Neuronal stem cell (in vitro differentiated cells): ENCODE results near the gene SEC24D.

ENCODE experiments used
- DNase-seq: peaks from one replicate; pipeline ENCODE4 v3.0.0-alpha.2; 2013; ENCODE audit warnings: low spot score
- H2AFZ ChIP-seq: one replicate; pipeline ENCODE4 v1.6.1; 2013; ENCODE audit warnings: mild to moderate bottlenecking, low read length, inconsistent platforms
- H2AK5ac ChIP-seq: 2 replicates; pipeline ENCODE4 v1.6.1; 2013; ENCODE audit warnings: low read depth, mild to moderate bottlenecking, inconsistent platforms, low read length, moderate library complexity, mixed read lengths
- H2BK120ac ChIP-seq: 2 replicates; pipeline ENCODE4 v1.6.1; 2013; ENCODE audit warnings: low read depth, mild to moderate bottlenecking, inconsistent platforms, low read length, moderate library complexity, mixed read lengths
- H2BK12ac ChIP-seq: one replicate; pipeline ENCODE4 v1.6.1; 2013; ENCODE audit warnings: low read length, inconsistent platforms
- H2BK15ac ChIP-seq: 2 replicates; pipeline ENCODE4 v1.6.1; 2013; ENCODE audit warnings: mild to moderate bottlenecking, low read length, inconsistent platforms, mixed read lengths
- H2BK5ac ChIP-seq: one replicate; pipeline ENCODE4 v1.6.1; 2013; ENCODE audit warnings: inconsistent platforms, mild to moderate bottlenecking, low read length, moderate library complexity
- H3K14ac ChIP-seq: one replicate; pipeline ENCODE4 v1.6.1; 2013; ENCODE audit warnings: low read length, inconsistent platforms
- H3K18ac ChIP-seq: 2 replicates; pipeline ENCODE4 v1.6.1; 2013; ENCODE audit warnings: low read length, inconsistent platforms
- H3K23ac ChIP-seq: 2 replicates; pipeline ENCODE4 v1.6.1; 2013; ENCODE audit warnings: low read depth, mild to moderate bottlenecking, mixed read lengths, low read length, inconsistent platforms; ENCODE audit not compliant: poor library complexity
- H3K27ac ChIP-seq: replicated peaks from 3 replicates; pipeline ENCODE4 v1.5.1; 2013; ENCODE audit warnings: low read length, inconsistent platforms
- H3K27me3 ChIP-seq, 3 experiments: 2 replicates each; pipeline ENCODE4 v1.6.1; 2013; ENCODE audit warnings: low read length in 3 of 3, mild to moderate bottlenecking in 2 of 3, inconsistent platforms in 1 of 3, low read depth in 1 of 3, mixed read lengths in 1 of 3, moderate library complexity in 1 of 3; ENCODE audit not compliant: control insufficient read depth in 3 of 3, insufficient read depth in 3 of 3
- H3K36me3 ChIP-seq, 2 donors: replicated peaks in 1 of 2; 2 replicates each; pipeline ENCODE4 v1.6.1; 2013; ENCODE audit warnings: low read length in 2 of 2; ENCODE audit not compliant: control insufficient read depth in 2 of 2, insufficient read depth in 2 of 2
- H3K4ac ChIP-seq: 2 replicates; pipeline ENCODE4 v1.6.1; 2013; ENCODE audit warnings: inconsistent platforms, mild to moderate bottlenecking, low read length, moderate library complexity
- H3K4me1 ChIP-seq, 2 donors: 1 replicate in 1 of 2; 2 replicates in 1 of 2; pipeline ENCODE4 v1.6.1; 2013; ENCODE audit warnings: low read length in 2 of 2, low read depth in 1 of 2; ENCODE audit not compliant: control insufficient read depth in 2 of 2, insufficient read depth in 1 of 2
- H3K4me2 ChIP-seq: one replicate; pipeline ENCODE4 v1.6.1; 2013; ENCODE audit warnings: mild to moderate bottlenecking, low read length, inconsistent platforms; ENCODE audit not compliant: insufficient read depth, poor library complexity, severe bottlenecking
- H3K4me3 ChIP-seq, 2 donors: 2 replicates each; pipeline ENCODE4 v1.5.1; 2013; ENCODE audit warnings: low read length in 2 of 2, mild to moderate bottlenecking in 2 of 2, inconsistent platforms in 1 of 2, moderate library complexity in 1 of 2
- H3K79me1 ChIP-seq: one replicate; pipeline ENCODE4 v1.6.1; 2013; ENCODE audit warnings: low read depth, mild to moderate bottlenecking, inconsistent platforms, low read length, moderate library complexity
- H3K9ac ChIP-seq: one replicate; pipeline ENCODE4 v1.6.1; 2013; ENCODE audit warnings: mild to moderate bottlenecking, low read depth, low read length, inconsistent platforms; ENCODE audit not compliant: poor library complexity
- H3K9me3 ChIP-seq, 2 donors: replicated peaks in 1 of 2; 2 replicates each; pipeline versions ENCODE3 to v1.6.1; 2013; ENCODE audit warnings: low read length in 2 of 2, mild to moderate bottlenecking in 2 of 2, inconsistent platforms in 1 of 2, low read depth in 1 of 2, mixed read lengths in 1 of 2, moderate library complexity in 1 of 2; ENCODE audit not compliant: control insufficient read depth in 2 of 2, insufficient read depth in 1 of 2
- H4K8ac ChIP-seq: one replicate; pipeline ENCODE4 v1.6.1; 2013; ENCODE audit warnings: low read depth, mild to moderate bottlenecking, inconsistent platforms, low read length, moderate library complexity
- H4K91ac ChIP-seq: one replicate; pipeline ENCODE4 v1.6.1; 2013; ENCODE audit warnings: low read length, low read depth, mild to moderate bottlenecking, inconsistent platforms; ENCODE audit not compliant: poor library complexity
- WGBS, 2 donors: extraction: QIAGEN DNeasy Blood & Tissue Kit; methylation state at CpG; one replicate each; pipeline ENCODE4 v1.1.7; 2013; ENCODE audit warnings: missing lambda C conversion rate in 2 of 2, mixed read lengths in 1 of 2; ENCODE audit not compliant: insufficient read length in 2 of 2, insufficient replicate concordance in 1 of 2; ENCODE audit errors: extremely low coverage in 2 of 2; 5-methylcytosine and 5-hydroxymethylcytosine counted together

The SEC24D gene

GRCh38 chr4:118816538-118817177, 19.3 kb downstream of the SEC24D start:
- WGBS, 2 donors: no CpG with 5 or more reads among the region's 1 CpG
- Histone ChIP-seq H3K9me3 (no peaks in the 10 kb centered on the region), H3K14ac (no peak overlapping the region), H3K27me3 (no peaks in the 10 kb centered on the region), H4K91ac (no peak overlapping the region), H3K4me1 (no peaks in the 10 kb centered on the region), H2AK5ac (no peak overlapping the region), H2BK5ac (no peak overlapping the region), H3K23ac (no peak overlapping the region), H3K36me3 (peaks cover 16 to 34% of the 10 kb centered on the region in 2 donors), H3K4me3 (no peak overlapping the region), H3K9ac (no peak overlapping the region), H3K27ac (no peak overlapping the region), H3K18ac (no peak overlapping the region), H2BK120ac (no peak overlapping the region), H3K4ac (no peak overlapping the region), H3K79me1 (no peaks in the 10 kb centered on the region), H4K8ac (no peak overlapping the region), H2BK12ac (no peak overlapping the region), H2AFZ (no peak overlapping the region), H3K4me2 (no peak overlapping the region), H2BK15ac (no peak overlapping the region)
- no peak for DNase-seq

DNA sequence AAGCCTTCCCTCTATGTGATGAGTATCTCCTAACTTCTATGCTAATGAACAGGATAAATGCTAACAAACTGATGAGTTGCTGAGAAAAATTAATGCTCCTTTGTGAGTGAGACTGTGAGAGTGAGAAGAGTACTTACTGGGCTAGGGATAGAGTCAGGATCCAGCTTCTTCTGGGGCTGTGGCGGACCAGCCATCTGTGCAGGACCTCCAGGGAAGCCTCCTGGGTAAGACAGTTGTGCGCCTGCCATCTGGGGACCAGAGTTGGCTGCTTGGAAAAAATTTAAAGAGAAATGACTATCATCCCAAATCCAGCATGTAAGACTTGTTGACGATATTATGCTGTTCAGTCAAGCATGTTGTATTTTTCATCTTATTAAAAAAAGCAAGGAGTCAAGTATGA, 21.0 kb downstream of the SEC24D start:
- Histone ChIP-seq H3K23ac (no peak overlapping the region), H3K79me1 (no peaks in the 10 kb centered on the region), H3K27ac (no peak overlapping the region), H3K9ac (no peak overlapping the region), H2AFZ (no peak overlapping the region), H3K4me3 (no peak overlapping the region), H4K8ac (no peak overlapping the region), H3K18ac (no peak overlapping the region), H3K9me3 (no peaks in the 10 kb centered on the region), H3K4me1 (no peaks in the 10 kb centered on the region), H2BK5ac (no peak overlapping the region), H4K91ac (no peak overlapping the region), H2BK12ac (no peak overlapping the region), H3K36me3 (peaks cover 16 to 37% of the 10 kb centered on the region in 2 donors), H3K14ac (no peak overlapping the region), H2BK120ac (no peak overlapping the region), H2AK5ac (no peak overlapping the region), H3K4ac (no peak overlapping the region), H2BK15ac (no peak overlapping the region), H3K4me2 (no peak overlapping the region), H3K27me3 (no peaks in the 10 kb centered on the region)
- no peak for DNase-seq
- no CpG with 5 or more reads among the region's 3 CpGs for WGBS, 2 donors

- no peak overlapping the region for H4K8ac ChIP-seq
- no peak overlapping the region for H2BK15ac ChIP-seq
- H3K18ac ChIP-seq: no peak overlapping the region
- H3K9me3 ChIP-seq: no peaks in the 10 kb centered on the region
- H4K91ac ChIP-seq: no peak overlapping the region
- no CpG with 5 or more reads among the region's 4 CpGs for WGBS, 2 donors
- H3K4me2 ChIP-seq: no peak overlapping the region
- no peak overlapping the region for H2AK5ac ChIP-seq
- no peak overlapping the region for H3K9ac ChIP-seq
- no peak overlapping the region for H3K23ac ChIP-seq
- no peak for DNase-seq
- no peaks in the 10 kb centered on the region for H3K4me1 ChIP-seq
- no peak overlapping the region for H2BK5ac ChIP-seq
- H2BK120ac ChIP-seq: no peak overlapping the region
- no peak overlapping the region for H2BK12ac ChIP-seq
- H3K14ac ChIP-seq: no peak overlapping the region
- H3K4me3 ChIP-seq: no peak overlapping the region
- no peak overlapping the region for H3K27ac ChIP-seq
- no peaks in the 10 kb centered on the region for H3K79me1 ChIP-seq
- H3K36me3 ChIP-seq: peaks cover 18 to 39% of the 10 kb centered on the region in 2 donors
- H3K27me3 ChIP-seq: no peaks in the 10 kb centered on the region
- no peak overlapping the region for H3K4ac ChIP-seq
- H2AFZ ChIP-seq: no peak overlapping the region
Measured at GRCh38 chr4:118814058-118814457, 21.9 kb downstream of the SEC24D start.

DNA sequence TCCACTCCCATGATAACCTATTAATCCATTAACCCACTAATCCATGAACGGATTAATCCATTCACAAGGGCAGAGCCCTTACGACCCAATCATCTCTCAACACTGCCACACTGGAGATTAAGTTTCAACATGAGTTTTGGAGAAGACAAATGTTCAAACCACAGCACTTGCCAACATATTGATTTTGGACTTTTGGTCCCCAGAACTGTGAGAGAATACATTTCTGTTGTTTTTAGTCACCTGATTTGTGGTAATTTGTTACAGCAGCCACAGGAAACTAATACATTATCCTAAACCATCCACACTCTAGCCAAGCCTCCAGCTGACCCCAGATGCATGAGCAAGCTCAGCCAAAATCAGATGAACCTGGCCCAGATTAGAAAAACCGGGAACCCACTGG, 22.4 kb downstream of the SEC24D start:
- peaks cover 18 to 39% of the 10 kb centered on the region in 2 donors for H3K36me3 ChIP-seq
- no CpG with 5 or more reads among the region's 3 CpGs for WGBS, 2 donors
- H3K23ac ChIP-seq: no peak overlapping the region

More for the DNA sequence above, 22.4 kb downstream of the SEC24D start:
- DNase-seq: no peak
- no peaks in the 10 kb centered on the region for H3K4me1 ChIP-seq
- H3K4me3 ChIP-seq: no peak overlapping the region
- no peaks in the 10 kb centered on the region for H3K9me3 ChIP-seq
- no peak overlapping the region for H4K91ac ChIP-seq
- no peak overlapping the region for H2BK15ac ChIP-seq
- H3K9ac ChIP-seq: no peak overlapping the region
- no peak overlapping the region for H3K4ac ChIP-seq
- H2BK12ac ChIP-seq: no peak overlapping the region
- no peak overlapping the region for H2BK120ac ChIP-seq
- no peak overlapping the region for H3K27ac ChIP-seq
- H4K8ac ChIP-seq: no peak overlapping the region
- H3K79me1 ChIP-seq: no peaks in the 10 kb centered on the region
- H3K27me3 ChIP-seq: no peaks in the 10 kb centered on the region
- H2AFZ ChIP-seq: no peak overlapping the region
- no peak overlapping the region for H3K18ac ChIP-seq
- H2AK5ac ChIP-seq: no peak overlapping the region
- no peak overlapping the region for H2BK5ac ChIP-seq
- H3K14ac ChIP-seq: no peak overlapping the region
- no peak overlapping the region for H3K4me2 ChIP-seq
